Epidermal melanocyte (primary cell): ENCODE results near the gene TTC39B.

Experiments used
- DNase-seq: peaks from one replicate; pipeline ENCODE4 v3.0.0; 2011; ENCODE audit warnings: low spot score; ENCODE audit not compliant: insufficient read length

TTC39B gene

GRCh38 chr9:15180124-15180523 is 126.9 kb downstream of the TTC39B start:
- DNase-seq: no peak

GRCh38 chr9:15178631-15179030 is 128.4 kb downstream of the TTC39B start:
- DNase-seq: no peak

- no peak for DNase-seq
Measured at GRCh38 chr9:15176836-15177235, 130.2 kb downstream of the TTC39B start.

- DNase-seq: no peak
Measured at GRCh38 chr9:15163931-15164330, 143.1 kb downstream of the TTC39B start.

GRCh38 chr9:15161753-15162152 is 145.3 kb downstream of the TTC39B start:
- no peak for DNase-seq

- DNase-seq: no peak
Measured at GRCh38 chr9:15160673-15161072, 146.3 kb downstream of the TTC39B start.

- DNase-seq: no peak
Measured at GRCh38 chr9:15158064-15158463, 149.0 kb downstream of the TTC39B start.

GRCh38 chr9:15157381-15157780 is 149.6 kb downstream of the TTC39B start:
- no peak for DNase-seq

- DNase-seq: no peak
Measured at GRCh38 chr9:15156241-15156640, 150.8 kb downstream of the TTC39B start.

- DNase-seq: no peak
Measured at GRCh38 chr9:15155826-15156225, 151.2 kb downstream of the TTC39B start.

GRCh38 chr9:15155323-15155722 is 151.7 kb downstream of the TTC39B start:
- DNase-seq: no peak

GRCh38 chr9:15154677-15155076 is 152.3 kb downstream of the TTC39B start:
- DNase-seq: no peak

- DNase-seq: no peak
Measured at GRCh38 chr9:15153961-15154360, 153.1 kb downstream of the TTC39B start.

- DNase-seq: no peak
Measured at GRCh38 chr9:15150939-15151338, 156.1 kb downstream of the TTC39B start.

- DNase-seq: no peak
Measured at GRCh38 chr9:15149450-15149849, 157.6 kb downstream of the TTC39B start.

GRCh38 chr9:15146268-15146700 is 160.7 kb downstream of the TTC39B start:
- DNase-seq: no peak

- DNase-seq: no peak
Measured at GRCh38 chr9:15144622-15145061, 162.4 kb downstream of the TTC39B start.

GRCh38 chr9:15142878-15143534 is 164.0 kb downstream of the TTC39B start:
- peak; percentile 43 for DNase-seq

- DNase-seq: no peak
Measured at GRCh38 chr9:15140051-15140450, 167.0 kb downstream of the TTC39B start.

GRCh38 chr9:15139469-15139868 is 167.5 kb downstream of the TTC39B start:
- no peak for DNase-seq

GRCh38 chr9:15138357-15138686 is 168.7 kb downstream of the TTC39B start:
- no peak for DNase-seq

- DNase-seq: no peak
Measured at GRCh38 chr9:15137658-15138356, 169.2 kb downstream of the TTC39B start.

- DNase-seq: no peak
Measured at GRCh38 chr9:15137089-15137488, 169.9 kb downstream of the TTC39B start.
